KBM-7 (cell line): ENCODE results near the gene EFNA2.
"Not testable (repeated sequence)": the region's sequence is repeated elsewhere in the genome, so short reads cannot be mapped to it uniquely, and the experiment has no call there.

Experiments used
- DNase-seq: peaks from one replicate; pipeline ENCODE4 v3.0.0-alpha.2; 2015
- in situ Hi-C: fragments of 300-500 bp; cut with MboI; formaldehyde crosslinking; loops from 2 replicates; pipeline ENCODE4 v1.14.3; 2020; ENCODE audit warnings: low sequenced_read_pairs, low pct_unique_long_range_greater_than_20kb, mixed read lengths

The EFNA2 gene

GRCh38 chr19:1325568-1326294, 40.1 kb downstream of the EFNA2 start:
- in situ Hi-C loops = no loop called here
- no peak for DNase-seq

GRCh38 chr19:1327125-1327524, 41.5 kb downstream of the EFNA2 start:
- no peak for DNase-seq
- in situ Hi-C loops = no loop called here

GRCh38 chr19:1332208-1332607, 46.5 kb downstream of the EFNA2 start:
- DNase-seq = not testable (repeated sequence)

DNA sequence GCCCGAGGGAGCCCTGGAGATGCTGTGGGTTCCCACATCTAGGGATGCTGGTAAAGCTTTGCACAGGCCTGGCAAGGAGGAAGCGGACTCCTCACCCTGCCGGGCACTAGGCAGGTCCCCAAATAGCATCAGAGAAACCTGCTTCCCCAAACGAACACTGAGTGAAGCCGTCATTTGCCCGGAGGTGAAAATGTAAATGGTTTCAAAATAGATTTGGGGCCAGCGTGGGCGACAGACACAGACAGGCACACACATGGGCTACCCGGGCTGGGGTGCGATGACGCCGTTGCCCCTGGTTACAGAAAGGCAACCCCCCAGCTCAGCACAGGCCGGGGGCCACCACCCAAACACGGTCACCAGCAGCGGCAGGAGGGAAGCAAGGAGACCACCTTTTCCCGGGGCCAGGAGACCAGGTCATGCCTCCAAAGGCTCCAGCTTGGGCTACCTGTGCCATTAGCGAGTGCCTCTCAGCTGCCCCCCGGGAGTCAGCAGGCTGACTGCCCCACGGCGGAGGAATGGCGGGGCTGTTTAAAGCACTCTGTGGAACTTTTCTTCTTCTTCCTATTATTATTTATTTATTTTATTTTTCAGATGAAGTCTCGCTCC, 50.5 kb downstream of the EFNA2 start:
- in situ Hi-C loops = no loop called here
- DNase-seq = no peak

More at GRCh38 chr19:1332208-1332607, 46.5 kb downstream of the EFNA2 start:
- in situ Hi-C loops = not testable (repeated sequence)

- in situ Hi-C loops = no loop called here
- no peak for DNase-seq
Observed at GRCh38 chr19:1340681-1341469, 55.2 kb downstream of the EFNA2 start.

DNA sequence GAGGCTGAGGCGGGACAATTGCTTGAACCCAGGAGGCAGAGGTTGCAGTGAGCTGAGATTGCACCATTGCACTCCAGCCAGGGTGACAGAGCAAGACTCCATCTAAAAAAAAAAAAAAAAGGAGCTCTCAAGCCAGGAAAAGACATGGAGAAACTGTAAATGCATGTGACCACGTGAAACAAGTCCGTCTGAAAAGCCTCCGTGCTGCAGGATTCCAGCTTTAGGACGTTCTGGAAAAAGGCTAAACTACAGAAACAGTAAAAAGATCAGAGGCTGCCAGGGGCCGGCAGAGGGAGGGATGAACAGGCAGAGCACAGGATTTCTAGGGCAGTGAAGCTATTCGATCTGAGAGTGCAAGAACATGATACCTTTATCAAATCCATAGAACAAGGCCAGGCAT, 57.4 kb downstream of the EFNA2 start:
- no peak for DNase-seq
- in situ Hi-C loops = no loop called here

DNA sequence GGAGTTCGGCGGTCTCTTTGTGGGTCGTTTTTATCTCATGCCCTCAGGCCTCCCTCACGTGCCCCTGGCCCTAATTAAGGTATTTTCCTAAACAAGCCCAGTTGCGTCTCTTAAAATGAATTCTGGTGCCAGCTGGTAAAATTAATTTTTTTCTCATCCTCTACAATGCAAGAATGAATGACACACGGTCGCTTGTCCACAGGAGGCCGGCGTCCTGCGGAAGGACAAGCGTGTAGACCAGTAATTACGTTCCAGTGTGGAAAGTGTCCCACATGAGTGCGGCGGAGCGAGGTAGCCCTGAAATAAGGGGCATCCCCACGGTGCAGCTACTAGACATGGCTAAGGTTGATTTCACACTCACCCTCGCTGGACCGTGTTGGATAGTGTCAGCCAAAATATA, 63.5 kb downstream of the EFNA2 start:
- in situ Hi-C loops = no loop called here
- DNase-seq = no peak

DNA sequence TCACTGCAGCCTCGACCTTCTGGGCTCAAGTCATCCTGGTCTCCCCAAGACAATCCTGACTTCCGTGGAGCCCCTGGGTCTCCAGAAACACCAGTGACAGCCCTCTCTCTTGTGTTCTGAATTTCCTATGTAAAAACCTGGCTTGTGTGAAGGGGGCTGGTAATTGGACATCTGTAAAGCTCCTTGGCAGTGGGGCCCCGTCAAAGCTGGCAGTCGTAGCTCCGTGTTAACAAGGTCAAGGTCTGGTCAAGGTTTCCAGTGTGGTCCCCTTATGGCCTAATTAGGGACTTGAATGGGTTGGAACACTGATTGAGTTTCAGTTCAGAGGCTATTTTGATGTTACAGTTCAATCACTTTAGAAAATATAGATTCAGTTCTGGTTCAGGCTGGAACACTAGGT, 65.2 kb downstream of the EFNA2 start:
- no peak for DNase-seq
- in situ Hi-C loops = no loop called here
